Naive B cell (primary cell): ENCODE measurements around the gene AOC3. TPM values are rescaled to one million over a fixed set of nuclear protein-coding genes. Genes with fewer than 3 reads are reported as not detected.
"Not testable (repeated sequence)": the region's sequence is repeated elsewhere in the genome, so short reads cannot be mapped to it uniquely, and the experiment has no call there.

Source experiments
- ATAC-seq, 2 donors: fragments of 150-1000 bp; cut with Tn5 transposase; 2 replicates each; pipeline ENCODE4 v1.10.0; 2021; ENCODE audit warnings: low read depth in 2 of 2, mild to moderate bottlenecking in 2 of 2, moderate library complexity in 2 of 2
- DNase-seq: peaks from one replicate; pipeline ENCODE4 v3.0.0; 2022
- H3K27ac Mint-ChIP-seq, 6 donors: one replicate each; pipeline ENCODE4 v1.8.0; 2020 to 2022; ENCODE audit warnings: mild to moderate bottlenecking in 6 of 6, mixed read lengths in 6 of 6, moderate library complexity in 5 of 6, inconsistent platforms in 2 of 6
- H3K27me3 Mint-ChIP-seq, 3 donors: one replicate each; pipeline ENCODE4 v1.8.0; 2021 to 2022; ENCODE audit warnings: mixed read lengths in 3 of 3, mild to moderate bottlenecking in 1 of 3
- H3K36me3 Mint-ChIP-seq, 2 donors: one replicate each; pipeline ENCODE4 v1.8.0; 2020 to 2022; ENCODE audit warnings: mixed read lengths in 2 of 2, inconsistent platforms in 1 of 2, mild to moderate bottlenecking in 1 of 2
- H3K4me1 Mint-ChIP-seq, 3 donors: one replicate each; pipeline ENCODE4 v1.8.0; 2020 to 2022; ENCODE audit warnings: mixed read lengths in 3 of 3, inconsistent platforms in 1 of 3, mild to moderate bottlenecking in 1 of 3, moderate library complexity in 1 of 3
- H3K4me3 Mint-ChIP-seq, 8 donors: one replicate each; pipeline ENCODE4 v1.8.0; 2020 to 2022; ENCODE audit warnings: mild to moderate bottlenecking in 8 of 8, mixed read lengths in 8 of 8, moderate library complexity in 8 of 8, inconsistent platforms in 2 of 8
- H3K9me3 Mint-ChIP-seq, 7 donors: one replicate each; pipeline ENCODE4 v1.8.0; 2020 to 2022; ENCODE audit warnings: mixed read lengths in 7 of 7, mild to moderate bottlenecking in 5 of 7, inconsistent platforms in 2 of 7, moderate library complexity in 1 of 7
- polyA plus RNA-seq, 6 donors: library from polyadenylated mRNA; unstranded; fragments of 300-500 nt; fragmentation: Illumina TruSeq; gene quantifications; one replicate each; pipeline ENCODE4 v1.2.3, GENCODE V29; 2021; ENCODE audit warnings: low read depth in 6 of 6

The AOC3 gene
- polyA plus RNA-seq, 6 donors from 2014 or later = not detected

DNA sequence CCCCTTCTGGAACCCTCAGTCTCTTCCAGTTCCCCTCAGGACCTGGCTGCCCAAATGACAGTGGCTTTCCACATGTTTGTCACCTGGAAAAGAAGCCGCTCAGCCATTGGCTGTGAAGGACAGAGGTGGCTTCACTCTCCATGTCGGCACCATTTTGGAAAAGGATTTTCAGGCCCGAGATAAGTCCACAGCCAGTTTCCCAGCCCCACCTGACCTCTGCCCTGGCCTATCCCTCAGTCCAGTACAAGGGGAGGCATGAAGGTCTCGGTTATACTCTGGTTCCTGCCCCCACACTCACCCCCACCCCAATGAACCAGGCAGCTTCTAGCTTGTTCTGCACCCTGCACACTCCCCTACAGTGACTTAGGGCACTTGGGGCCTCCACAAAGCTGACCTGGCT, 15.2 kb downstream of the AOC3 start:
- H3K27ac Mint-ChIP-seq = no peak overlapping the region
- no peak for ATAC-seq
- peaks cover 0 to 10% (median 2%) of the 10 kb centered on the region in 7 donors for H3K9me3 Mint-ChIP-seq
- peaks cover 4 to 45% (median 36%) of the 10 kb centered on the region in 3 donors for H3K27me3 Mint-ChIP-seq
- H3K4me3 Mint-ChIP-seq = peak overlapping the region in 1 of 8 donors; percentile 9
- H3K36me3 Mint-ChIP-seq = no peaks in the 10 kb centered on the region
- no peaks in the 10 kb centered on the region for H3K4me1 Mint-ChIP-seq
- no peak for DNase-seq

DNA sequence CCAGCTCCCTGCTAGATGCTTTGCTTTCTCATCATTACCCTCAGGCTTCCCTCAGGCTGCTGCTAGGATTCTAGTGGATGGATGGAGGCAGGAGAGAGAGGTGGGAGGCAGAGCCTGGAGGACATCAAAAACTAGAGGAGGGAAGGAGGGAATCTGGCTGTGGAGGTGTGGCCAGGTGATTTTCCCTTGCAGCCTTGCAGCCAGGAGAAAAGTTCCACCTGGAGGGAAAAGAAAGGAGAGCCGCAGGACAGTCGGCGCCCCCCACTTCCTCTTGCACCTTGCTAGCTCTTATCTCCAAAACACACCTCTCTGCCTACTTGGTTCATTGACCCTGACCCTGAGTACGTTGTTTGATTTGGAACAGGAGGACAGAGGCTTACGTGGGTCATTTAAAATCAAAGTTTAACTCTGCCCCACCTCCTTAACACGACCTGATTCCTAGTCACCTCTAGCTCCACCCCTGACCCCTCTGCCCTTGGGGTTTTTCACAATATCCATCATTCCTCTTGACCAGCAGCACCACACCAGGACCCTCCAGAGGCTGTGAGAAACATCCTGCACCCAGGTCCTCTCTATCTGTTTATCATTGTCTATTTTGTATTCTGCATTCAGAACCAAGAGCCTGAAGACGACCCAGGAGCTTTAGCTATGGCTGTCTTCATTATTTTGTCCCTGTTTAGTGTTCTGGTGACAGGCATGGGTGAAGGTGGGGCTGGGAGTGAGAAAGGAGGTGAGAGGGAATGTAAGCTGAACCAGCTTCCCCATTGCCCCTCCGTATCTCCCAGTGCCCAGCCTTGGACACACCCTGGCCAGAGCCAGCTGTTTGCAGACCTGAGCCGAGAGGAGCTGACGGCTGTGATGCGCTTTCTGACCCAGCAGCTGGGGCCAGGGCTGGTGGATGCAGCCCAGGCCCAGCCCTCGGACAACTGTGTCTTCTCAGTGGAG, 15.9 kb downstream of the AOC3 start:
- peaks cover 0 to 7% of the 10 kb centered on the region in 2 donors for H3K36me3 Mint-ChIP-seq
- ATAC-seq (no peak), DNase-seq (no peak)
- peak overlapping the region in 1 of 6 donors; percentile 12 for H3K27ac Mint-ChIP-seq
- H3K4me1 Mint-ChIP-seq = no peaks in the 10 kb centered on the region
- no peak overlapping the region for H3K4me3 Mint-ChIP-seq
- peaks cover 9 to 52% (median 43%) of the 10 kb centered on the region in 3 donors for H3K27me3 Mint-ChIP-seq
- H3K9me3 Mint-ChIP-seq = peaks cover 0 to 12% (median 2%) of the 10 kb centered on the region in 7 donors

DNA sequence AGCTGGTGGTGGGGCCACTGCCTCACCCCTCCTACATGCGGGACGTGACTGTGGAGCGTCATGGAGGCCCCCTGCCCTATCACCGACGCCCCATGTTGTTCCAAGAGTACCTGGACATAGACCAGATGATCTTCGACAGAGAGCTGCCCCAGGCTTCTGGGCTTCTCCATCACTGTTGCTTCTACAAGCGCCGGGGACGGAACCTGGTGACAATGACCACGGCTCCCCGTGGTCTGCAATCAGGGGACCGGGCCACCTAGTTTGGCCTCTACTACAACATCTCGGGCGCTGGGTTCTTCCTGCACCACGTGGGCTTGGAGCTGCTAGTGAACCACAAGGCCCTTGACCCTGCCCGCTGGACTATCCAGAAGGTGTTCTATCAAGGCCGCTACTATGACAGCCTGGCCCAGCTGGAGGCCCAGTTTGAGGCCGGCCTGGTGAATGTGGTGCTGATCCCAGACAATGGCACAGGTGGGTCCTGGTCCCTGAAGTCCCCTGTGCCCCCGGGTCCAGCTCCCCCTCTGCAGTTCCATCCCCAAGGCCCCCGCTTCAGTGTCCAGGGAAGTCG, 16.8 kb downstream of the AOC3 start:
- Mint-ChIP-seq H3K27me3 (peaks cover 9 to 53% (median 48%) of the 10 kb centered on the region in 3 donors), H3K9me3 (peaks cover 0 to 12% (median 2%) of the 10 kb centered on the region in 7 donors)
- H3K4me1 Mint-ChIP-seq, ATAC-seq, H3K27ac Mint-ChIP-seq, H3K36me3 Mint-ChIP-seq, H3K4me3 Mint-ChIP-seq, DNase-seq: not testable (repeated sequence)

GRCh38 chr17:42868338-42868737, 17.3 kb downstream of the AOC3 start:
- H3K4me1 Mint-ChIP-seq = no peaks in the 10 kb centered on the region
- DNase-seq (no peak), ATAC-seq (no peak)
- H3K27me3 Mint-ChIP-seq = peaks cover 9 to 56% (median 53%) of the 10 kb centered on the region in 3 donors
- H3K36me3 Mint-ChIP-seq = peaks cover 0 to 7% of the 10 kb centered on the region in 2 donors
- peaks cover 0 to 12% (median 2%) of the 10 kb centered on the region in 7 donors for H3K9me3 Mint-ChIP-seq
- no peak overlapping the region for H3K27ac Mint-ChIP-seq
- H3K4me3 Mint-ChIP-seq = peak overlapping the region in 1 of 8 donors; percentile 63

DNA sequence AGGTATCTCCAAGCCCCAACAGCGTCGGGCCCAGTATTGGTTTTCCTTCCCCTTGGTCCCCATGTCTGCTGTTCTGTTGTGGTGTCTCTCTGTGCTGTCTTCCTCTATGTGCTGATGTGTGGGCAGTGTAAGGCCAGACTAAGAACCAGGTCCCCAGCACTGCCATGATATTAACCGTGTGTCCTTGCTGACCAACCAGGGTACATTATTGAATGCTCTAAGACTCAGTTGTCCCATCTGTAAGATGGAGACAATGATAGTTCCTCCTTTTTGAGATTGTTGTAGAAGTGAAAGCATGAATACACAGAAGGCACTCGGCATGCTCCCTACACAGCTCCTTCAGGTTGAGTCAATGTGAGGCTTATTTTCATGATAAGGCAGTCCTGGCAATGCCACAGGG, 20.6 kb downstream of the AOC3 start:
- H3K9me3 Mint-ChIP-seq = peaks cover 0 to 10% (median 2%) of the 10 kb centered on the region in 7 donors
- DNase-seq (no peak), ATAC-seq (no peak)
- no peaks in the 10 kb centered on the region for H3K4me1 Mint-ChIP-seq
- H3K27ac Mint-ChIP-seq = peak overlapping the region in 1 of 6 donors; percentile 17
- H3K36me3 Mint-ChIP-seq = peaks cover 0 to 7% of the 10 kb centered on the region in 2 donors
- peaks cover 6 to 37% (median 35%) of the 10 kb centered on the region in 3 donors for H3K27me3 Mint-ChIP-seq
- H3K4me3 Mint-ChIP-seq = peak overlapping the region in 1 of 8 donors; percentile 53

GRCh38 chr17:42872251-42872965, 21.4 kb downstream of the AOC3 start:
- Mint-ChIP-seq H3K27ac (peak overlapping the region in 2 of 6 donors; percentile 17 to 85), H3K36me3 (peaks cover 0 to 7% of the 10 kb centered on the region in 2 donors), H3K27me3 (peaks cover 6 to 38% (median 35%) of the 10 kb centered on the region in 3 donors), H3K4me3 (no peak overlapping the region), H3K4me1 (no peaks in the 10 kb centered on the region), H3K9me3 (peaks cover 0 to 10% (median 2%) of the 10 kb centered on the region in 7 donors)
- DNase-seq (no peak), ATAC-seq (no peak)

- H3K4me3 Mint-ChIP-seq = peak overlapping the region in 1 of 8 donors; percentile 23
- H3K27ac Mint-ChIP-seq = no peak overlapping the region
- peaks cover 0 to 10% (median 2%) of the 10 kb centered on the region in 7 donors for H3K9me3 Mint-ChIP-seq
- no peak for DNase-seq
- no peak for ATAC-seq
- H3K36me3 Mint-ChIP-seq = peaks cover 0 to 7% of the 10 kb centered on the region in 2 donors
- H3K4me1 Mint-ChIP-seq = no peaks in the 10 kb centered on the region
- peaks cover 6 to 47% (median 44%) of the 10 kb centered on the region in 3 donors for H3K27me3 Mint-ChIP-seq
Observed at GRCh38 chr17:42873315-42873714, 22.3 kb downstream of the AOC3 start.

- ATAC-seq, H3K36me3 Mint-ChIP-seq, H3K4me3 Mint-ChIP-seq, DNase-seq, H3K4me1 Mint-ChIP-seq: not testable (repeated sequence)
- peaks cover 6 to 49% (median 48%) of the 10 kb centered on the region in 3 donors for H3K27me3 Mint-ChIP-seq
- H3K9me3 Mint-ChIP-seq = peaks cover 0 to 10% (median 2%) of the 10 kb centered on the region in 7 donors
- H3K27ac Mint-ChIP-seq = peak overlapping the region in 1 of 6 donors; percentile 49
Observed at GRCh38 chr17:42873932-42874695, 23.1 kb downstream of the AOC3 start.

- Mint-ChIP-seq H3K27me3 (peaks cover 0 to 51% (median 41%) of the 10 kb centered on the region in 3 donors), H3K27ac (peak overlapping the region in 1 of 6 donors; percentile 5)
- no peak for ATAC-seq
Observed at GRCh38 chr17:42877037-42877436, 26.0 kb downstream of the AOC3 start.

DNA sequence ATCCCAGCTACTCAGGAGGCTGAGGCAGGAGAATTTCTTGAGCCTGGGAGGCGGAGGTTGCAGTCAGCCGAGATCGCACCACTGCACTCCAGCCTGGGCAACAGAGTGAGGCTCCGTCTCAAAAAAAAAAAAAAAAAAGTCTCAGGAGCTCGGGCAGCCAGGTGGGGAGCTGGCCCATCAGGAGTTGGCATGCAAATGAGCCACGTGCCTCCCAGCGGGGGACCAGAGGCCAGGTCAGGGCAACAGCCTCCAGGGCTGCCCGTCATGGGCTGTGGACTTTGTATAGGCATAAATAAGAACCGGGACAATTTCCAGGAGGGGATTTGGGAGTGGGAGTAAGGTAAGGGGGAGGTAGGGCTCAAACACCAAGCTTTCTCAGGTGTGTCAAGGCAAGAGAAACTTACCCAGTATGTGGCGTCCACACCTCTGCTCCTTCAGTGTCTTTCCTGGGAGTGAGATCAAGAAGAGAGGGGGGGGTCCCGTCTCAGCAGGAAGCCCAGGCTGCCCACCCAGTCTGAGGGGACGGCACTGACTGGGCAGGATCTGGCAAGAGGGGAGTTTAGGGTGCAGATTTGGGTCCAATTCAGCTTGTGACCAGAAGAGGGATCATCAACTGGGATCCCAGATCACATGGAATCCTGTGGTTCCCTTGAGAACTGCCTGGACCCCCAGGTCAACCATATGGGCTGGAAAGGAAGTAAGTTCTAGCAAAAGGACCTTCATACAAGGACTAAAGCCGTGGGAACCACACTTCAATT, 27.3 kb downstream of the AOC3 start:
- Mint-ChIP-seq H3K4me1 (peaks cover 0 to 3% (median 0%) of the 10 kb centered on the region in 3 donors), H3K27ac (peak overlapping the region in 1 of 6 donors; percentile 39), H3K27me3 (peaks cover 0 to 44% (median 36%) of the 10 kb centered on the region in 3 donors), H3K36me3 (no peaks in the 10 kb centered on the region), H3K9me3 (no peaks in the 10 kb centered on the region), H3K4me3 (no peak overlapping the region)
- ATAC-seq (no peak), DNase-seq (no peak)

More at GRCh38 chr17:42877037-42877436, 26.0 kb downstream of the AOC3 start:
- Mint-ChIP-seq H3K36me3 (no peaks in the 10 kb centered on the region), H3K4me3 (no peak overlapping the region), H3K9me3 (no peaks in the 10 kb centered on the region), H3K4me1 (peaks cover 0 to 3% (median 0%) of the 10 kb centered on the region in 3 donors)
- no peak for DNase-seq

DNA sequence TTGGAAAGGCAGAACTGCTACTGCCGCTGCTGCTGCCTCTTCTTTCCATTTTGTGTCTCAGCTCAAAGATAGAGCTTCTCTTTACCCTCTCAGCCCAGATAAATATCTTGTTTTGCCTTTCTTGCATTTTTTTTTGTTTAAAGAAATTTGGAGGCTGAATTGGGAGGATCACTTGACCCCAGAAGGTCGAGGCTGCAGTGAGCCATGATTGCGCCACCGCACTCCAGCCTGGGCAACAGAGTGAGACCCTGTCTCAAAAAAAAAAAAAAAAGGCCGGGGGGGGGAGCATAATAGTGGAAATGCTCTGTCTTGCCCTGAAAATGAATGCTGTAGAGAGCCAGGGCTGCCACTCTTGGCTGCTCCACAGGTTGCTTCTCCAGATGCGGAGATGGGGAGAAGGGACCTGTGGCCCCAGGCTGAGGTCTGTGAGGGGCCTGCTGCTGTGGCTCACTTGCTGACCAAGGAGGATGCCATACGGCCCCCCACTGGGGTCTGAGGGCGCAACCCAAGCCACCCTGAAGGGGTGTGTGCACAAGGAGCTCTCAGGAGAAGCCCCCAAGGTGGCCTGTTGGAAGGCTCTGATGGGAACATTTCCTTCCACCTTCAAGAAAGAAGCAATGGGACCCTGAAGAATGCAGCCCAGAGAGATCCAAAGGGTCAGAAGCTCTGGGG, 28.1 kb downstream of the AOC3 start:
- no peak for DNase-seq
- H3K27me3 Mint-ChIP-seq = peaks cover 0 to 46% (median 32%) of the 10 kb centered on the region in 3 donors
- peaks cover 0 to 3% (median 0%) of the 10 kb centered on the region in 3 donors for H3K4me1 Mint-ChIP-seq
- ATAC-seq = no peak
- H3K36me3 Mint-ChIP-seq = no peaks in the 10 kb centered on the region
- peak overlapping the region in 1 of 6 donors; percentile 39 for H3K27ac Mint-ChIP-seq
- no peaks in the 10 kb centered on the region for H3K9me3 Mint-ChIP-seq
- no peak overlapping the region for H3K4me3 Mint-ChIP-seq
